ENCODE data around the gene OR5H1.
"Not testable (repeated sequence)": the region's sequence is repeated elsewhere in the genome, so short reads cannot be mapped to it uniquely, and the experiment has no call there.

OR5H1 gene

DNA sequence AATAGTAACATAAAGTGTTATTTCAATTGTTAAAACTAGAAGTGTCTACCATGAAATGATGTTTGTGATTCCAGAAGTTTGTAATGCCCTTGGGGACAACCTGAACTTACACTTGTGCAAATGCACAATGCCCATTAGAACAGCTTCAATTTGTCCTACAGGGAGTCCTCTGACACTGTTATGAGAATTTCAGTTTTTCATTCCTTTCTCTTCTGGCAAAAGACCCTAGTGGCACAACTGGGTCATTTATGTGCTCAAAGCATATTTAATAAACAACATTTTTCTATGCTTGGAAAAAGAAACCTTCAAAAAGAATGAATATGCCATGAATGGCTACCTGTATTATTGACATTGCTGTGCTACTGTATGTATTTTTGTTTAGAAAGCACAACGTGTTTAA is at the start of gene OR5H1:
OR5H1 (plus strand) TSS at position 301 of the 400 bp plus-strand sequence. CDS start 1,977 bp downstream, outside the sequence.
- DNase-seq, result no peak

DNA sequence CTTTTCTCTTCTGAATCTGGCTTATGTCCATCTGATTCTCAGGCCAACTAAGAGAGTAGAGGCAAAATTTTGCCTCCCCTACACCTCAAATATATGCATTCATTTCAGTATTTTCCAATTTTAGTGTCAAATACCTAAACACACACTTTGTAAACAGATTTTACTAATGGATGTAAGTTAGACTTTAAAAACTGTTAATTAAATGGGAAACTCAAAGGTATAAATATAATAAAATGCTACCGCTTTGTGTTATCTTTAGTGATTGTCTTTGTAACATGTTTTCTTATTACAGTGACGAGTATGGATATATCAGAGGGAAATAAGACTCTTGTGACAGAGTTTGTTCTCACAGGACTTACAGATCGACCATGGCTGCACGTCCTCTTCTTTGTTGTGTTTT is 43.6 kb upstream of the OR5H1 start, which contains the start of gene OR5AC2:
OR5AC2 (plus strand) TSS at position 301 of the 400 bp plus-strand sequence; CDS start at position 301, 0 bp downstream.
- no peak for DNase-seq

DNA sequence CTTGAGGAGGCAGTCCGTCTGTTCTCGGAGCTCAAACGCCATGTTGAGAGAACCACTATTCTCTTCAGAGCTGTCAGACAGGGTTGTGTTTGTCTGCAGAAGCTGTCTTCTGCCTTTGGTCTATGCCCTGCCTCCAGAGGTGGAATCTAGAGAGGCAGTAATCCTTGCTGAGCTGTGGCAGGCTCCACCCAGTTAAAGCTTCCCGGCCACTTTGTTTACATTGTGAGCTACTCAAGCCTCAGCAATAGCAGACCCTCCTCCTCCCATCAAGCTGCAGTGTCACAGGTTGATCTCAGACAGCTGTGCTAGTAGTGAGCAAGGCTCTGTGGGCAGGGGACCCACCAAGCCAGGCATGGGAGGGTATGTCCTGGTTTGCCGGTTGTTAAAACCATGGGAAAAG is 34.6 kb upstream of the OR5H1 start:
- no peak for DNase-seq

DNA sequence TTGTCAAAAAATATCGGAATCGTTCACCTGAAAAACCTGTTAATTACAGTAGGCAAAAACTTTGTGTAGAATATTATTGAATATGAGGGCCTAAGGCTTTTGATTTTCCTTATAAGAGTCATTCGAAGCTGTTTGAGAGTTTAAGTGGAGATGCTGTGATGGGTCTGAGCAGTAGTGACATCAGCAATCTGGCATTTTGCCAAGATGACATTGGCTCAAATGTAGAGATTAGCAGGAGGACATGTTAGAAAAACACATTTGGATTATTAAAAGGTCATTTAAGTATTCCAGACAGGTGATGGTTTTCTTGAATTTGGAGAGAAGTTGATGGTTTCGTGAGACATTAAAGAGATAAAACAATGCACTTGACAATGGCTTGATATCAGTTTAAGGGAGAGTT is 30.7 kb upstream of the OR5H1 start:
- no peak for DNase-seq

DNA sequence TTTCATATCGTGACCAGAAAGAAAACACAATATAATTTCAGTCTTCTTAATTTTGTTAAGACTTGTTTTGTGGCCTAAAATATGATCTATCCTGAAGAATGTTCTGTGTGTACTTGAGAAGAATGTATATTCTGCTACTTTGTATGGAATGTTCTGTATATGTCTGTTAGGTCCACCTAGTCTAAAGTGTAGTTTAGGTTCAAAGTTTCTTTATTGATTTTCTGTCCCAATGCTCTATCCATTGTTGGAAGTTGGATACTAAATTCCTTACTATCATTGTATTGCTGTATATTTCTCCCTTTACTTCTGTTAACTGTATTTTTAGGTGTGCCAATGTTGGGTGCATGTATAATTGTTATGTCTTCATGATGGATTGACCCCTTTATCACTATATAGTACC is 22.4 kb upstream of the OR5H1 start:
- DNase-seq, result no peak

DNA sequence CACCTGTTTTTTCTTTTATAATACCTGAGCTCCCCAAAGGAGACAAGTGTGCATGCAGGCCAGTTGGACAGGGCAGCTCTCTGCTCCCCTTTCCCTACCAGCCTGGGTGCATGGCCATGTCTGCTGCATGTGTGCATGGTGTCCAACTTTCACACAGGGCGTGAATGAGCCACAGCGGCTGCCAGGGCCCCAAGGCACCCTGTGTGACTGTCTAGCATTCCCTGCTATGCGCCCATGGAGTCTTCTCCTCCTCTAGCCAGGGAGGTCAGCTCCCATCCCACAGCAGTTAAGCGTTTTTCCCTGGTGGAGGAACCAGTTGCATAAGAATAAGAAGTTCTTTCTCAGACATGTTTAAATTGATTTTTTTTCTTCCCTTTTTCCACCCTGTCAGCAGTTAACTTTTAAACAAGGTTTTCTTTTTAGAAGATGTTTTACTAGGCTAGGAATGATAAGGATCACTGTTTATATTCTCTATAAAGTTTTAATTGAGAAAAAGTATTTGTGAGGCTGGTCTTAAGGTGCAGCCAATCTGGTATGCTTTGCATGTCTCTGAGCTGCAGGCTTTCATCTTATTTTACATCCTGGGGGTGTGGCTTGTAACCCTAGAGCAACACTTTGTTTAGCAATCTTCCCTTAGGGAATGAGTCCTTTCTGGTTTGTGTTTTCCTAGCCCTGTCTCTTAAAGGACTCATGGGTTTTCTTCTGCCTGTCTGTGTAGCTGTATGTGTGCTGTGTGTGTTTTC is 20.5 kb upstream of the OR5H1 start:
- no peak for DNase-seq

DNA sequence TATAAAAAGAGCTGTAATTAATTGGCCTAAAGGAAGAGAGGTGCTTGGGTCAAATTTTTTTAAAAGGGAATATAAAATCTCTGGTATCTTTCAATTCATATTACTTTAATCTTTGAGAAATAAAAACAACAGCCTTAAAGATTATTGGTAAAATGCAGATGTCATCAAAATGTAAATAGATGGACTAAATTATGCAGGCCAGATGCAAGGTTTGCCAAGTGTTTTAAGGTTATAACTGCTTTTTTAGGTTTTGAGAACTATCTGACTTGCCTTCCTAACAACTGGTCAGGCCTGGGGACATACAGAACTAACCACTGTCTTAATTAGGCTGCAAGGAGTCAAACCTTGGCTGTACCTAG is 20.0 kb upstream of the OR5H1 start:
- DNase-seq, result no peak

DNA sequence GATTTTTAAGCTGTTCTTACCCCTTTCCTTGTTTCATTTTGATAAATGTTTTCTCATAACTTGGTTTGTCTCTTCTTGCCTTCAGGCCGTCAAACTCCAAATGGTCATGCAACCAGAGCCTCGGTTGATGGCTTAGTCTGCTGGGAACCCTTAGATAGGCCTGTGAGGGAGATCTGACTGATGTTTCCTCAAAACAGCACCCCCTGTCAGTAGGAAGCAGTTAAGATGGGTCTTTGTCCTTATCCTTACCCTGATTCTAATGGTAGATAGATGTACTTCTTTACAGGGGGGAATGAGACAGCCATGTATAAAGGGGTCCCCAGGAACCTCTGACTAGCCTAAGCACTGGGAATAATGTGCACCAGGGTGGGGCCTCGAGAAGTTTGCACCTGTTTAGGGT is 16.3 kb upstream of the OR5H1 start:
- no peak for DNase-seq

DNA sequence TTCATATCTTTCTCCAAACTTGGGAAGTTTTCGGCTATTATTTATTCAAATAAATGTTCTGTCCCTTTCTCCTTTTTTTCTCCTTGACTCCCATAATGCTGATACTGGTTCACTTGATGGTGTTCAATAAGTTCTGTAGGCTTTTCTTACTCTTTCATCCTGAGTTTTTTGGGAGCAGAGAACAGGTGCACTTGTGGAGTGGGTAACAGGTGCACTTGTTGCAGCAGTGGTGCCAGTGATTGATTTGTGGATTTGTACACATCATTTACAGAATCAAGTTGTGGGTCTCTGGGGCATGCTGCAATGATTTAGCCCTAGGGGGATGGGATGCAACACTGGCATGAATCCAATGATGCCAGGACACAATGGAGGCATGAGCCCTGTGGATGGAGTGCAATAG is 14.8 kb upstream of the OR5H1 start:
- DNase-seq, result no peak

DNA sequence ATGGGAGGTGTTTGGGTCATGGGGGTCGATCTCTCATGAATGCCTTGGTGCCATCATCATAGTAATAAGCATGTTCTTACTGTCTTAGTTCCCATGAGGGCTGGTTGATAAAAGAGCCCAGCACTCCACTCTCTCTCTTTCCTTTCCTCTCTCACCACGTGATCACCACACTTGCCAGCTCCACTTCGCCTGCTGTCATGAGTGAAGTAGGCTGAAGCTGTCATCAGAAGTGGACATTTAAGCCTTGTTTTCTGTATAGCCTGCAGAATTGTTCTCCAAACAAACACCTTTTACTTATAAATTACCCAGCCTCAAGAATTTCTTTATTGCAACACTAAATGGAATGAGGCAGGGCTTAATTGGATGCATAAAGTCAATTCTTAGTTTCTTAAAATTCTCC is 6.1 kb downstream of the OR5H1 start:
- DNase-seq, result no peak

DNA sequence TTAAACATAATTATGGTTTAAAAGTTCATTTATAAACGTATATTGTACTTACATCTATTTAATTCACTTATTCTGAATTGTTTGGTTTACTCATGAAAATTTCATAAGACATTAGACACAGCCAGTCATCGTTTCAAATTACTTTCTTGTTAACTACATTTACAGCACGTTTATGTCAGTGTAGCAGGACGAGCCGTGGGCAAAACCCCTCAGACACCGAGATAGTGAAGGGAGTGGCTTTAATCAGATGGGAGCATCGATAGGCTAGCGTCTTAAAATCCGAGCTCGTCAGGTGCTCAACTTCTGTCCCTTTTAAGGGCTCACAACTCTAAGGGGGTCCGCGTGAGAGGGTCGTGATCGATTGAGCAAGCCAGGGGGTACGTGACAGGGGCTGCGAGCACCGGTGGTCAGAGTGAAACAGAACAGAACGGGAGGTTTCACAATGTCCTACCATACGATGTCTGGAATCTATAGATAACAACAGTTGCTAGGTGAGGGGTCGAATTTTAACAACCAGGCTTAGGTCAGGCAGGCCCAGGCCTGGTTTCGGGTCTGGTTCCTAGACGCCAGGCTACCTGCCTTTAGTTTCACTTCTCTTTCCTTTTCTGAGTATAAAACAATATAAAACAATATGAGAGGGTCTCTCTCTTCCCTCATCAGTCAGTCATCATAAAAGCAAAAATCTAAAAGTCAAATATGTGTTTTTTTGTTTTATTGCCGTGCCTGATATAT is 7.5 kb downstream of the OR5H1 start:
- not testable (repeated sequence) for DNase-seq

DNA sequence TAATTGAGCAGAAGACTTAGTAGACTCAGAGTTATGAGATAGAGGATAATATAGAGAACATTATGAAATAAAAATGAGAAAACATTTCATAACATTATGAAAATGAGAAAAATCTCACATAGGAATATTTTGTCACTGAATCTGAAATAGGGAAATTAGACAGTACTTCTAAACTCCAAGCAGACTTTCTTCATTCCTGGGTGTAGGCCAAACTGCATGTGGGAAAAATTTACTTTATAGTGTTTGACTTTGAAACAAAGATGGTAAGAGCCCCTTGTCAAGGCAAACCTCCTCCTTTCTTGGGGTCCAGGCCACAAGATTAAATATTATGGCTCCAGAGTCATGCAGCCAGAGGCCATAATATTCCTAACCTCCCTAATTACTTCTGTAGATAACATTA is 10.0 kb downstream of the OR5H1 start:
- DNase-seq, result no peak

DNA sequence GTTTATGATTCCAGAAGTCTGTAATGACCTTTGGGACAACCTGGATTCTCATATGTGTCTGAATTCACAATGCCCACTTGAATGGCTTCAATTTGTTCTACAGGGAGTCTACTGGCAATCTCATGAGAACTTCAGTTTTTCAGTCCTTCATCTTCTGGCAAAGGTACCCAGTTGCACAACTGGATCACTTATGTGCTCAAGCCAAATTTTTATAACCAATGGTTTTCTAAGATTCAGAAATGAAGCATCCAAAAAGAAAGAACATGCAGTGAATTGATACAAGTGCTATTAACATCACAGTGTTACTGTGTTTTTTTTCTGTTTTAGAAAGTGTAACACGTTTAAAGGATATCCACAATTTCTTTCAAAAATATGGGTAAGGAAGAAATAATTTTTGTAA is 16.7 kb downstream of the OR5H1 start, which contains the start of gene OR5H14:
OR5H14 (plus strand) TSS at position 301 of the 400 bp plus-strand sequence. CDS start 1,907 bp downstream, outside the sequence.
- DNase-seq, result no peak

DNA sequence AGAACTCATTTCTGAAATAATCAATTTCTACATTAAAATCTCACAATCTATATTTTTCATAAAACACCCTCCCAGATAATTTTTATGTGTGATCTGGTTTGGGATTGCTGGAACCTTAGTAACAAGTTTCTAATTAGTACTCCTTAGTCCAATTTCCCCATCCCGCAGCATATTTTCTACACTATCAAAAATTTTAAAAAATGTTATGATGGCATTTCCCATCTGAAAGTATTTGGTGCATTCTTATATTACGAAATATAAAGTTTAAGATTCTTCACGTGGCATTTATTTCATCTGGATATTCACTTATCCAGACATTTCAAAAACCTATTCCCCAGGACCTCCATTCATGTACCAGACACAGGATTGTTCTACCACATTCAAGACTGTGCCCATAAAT is 18.2 kb downstream of the OR5H1 start:
- DNase-seq, result no peak

DNA sequence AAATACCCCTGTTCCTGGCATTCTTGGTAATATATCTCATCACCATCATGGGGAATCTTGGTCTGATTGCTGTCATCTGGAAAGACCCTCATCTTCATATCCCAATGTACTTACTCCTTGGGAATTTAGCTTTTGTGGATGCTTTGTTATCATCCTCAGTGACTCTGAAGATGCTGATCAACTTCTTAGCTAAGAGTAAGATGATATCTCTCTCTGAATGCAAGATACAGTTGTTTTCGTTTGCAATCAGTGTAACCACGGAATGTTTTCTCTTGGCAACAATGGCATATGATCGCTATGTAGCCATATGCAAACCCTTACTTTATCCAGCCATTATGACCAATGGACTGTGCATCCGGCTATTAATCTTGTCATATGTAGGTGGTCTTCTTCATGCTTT is 18.9 kb downstream of the OR5H1 start:
- DNase-seq, result not testable (repeated sequence)

DNA sequence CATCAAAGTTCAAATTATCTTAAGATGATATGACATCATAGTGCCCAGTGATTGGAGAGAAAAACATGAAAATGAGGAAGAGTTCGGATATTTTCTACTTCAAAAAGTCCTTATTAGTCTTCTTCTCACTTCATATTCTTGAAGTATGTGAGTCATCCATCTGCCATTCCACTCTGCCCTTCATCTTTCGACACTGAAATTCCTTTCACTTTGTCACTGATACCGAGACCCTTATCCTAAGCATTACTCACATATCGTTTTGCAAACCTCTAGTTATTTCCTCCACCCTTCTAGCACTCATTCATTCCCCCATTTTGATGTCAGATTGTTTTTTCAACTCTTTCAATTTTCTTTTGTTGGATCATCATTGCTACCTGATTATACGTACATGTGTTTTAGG is 20.7 kb downstream of the OR5H1 start:
- no peak for DNase-seq

DNA sequence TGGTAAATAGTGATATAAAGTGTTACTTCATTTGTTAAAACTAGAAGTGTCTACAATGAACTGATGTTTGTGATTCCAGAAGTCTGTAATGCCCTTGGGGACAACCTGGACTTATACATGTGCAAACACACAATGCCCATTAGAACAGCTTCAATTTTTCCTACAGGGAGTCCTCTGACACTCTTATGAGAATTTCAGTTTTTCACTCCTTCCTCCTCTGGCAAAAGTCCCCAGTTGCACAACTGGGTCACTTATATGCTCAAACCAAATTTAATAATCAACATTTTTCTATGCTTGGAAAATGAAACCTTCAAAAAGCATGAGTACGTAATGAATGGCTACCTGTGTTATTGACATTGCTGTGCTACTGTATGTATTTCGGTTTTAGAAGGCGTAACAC is 35.9 kb downstream of the OR5H1 start, which contains the start of gene OR5H15:
OR5H15 (plus strand) TSS at position 301 of the 400 bp plus-strand sequence. CDS start 2,004 bp downstream, outside the sequence.
- no peak for DNase-seq

DNA sequence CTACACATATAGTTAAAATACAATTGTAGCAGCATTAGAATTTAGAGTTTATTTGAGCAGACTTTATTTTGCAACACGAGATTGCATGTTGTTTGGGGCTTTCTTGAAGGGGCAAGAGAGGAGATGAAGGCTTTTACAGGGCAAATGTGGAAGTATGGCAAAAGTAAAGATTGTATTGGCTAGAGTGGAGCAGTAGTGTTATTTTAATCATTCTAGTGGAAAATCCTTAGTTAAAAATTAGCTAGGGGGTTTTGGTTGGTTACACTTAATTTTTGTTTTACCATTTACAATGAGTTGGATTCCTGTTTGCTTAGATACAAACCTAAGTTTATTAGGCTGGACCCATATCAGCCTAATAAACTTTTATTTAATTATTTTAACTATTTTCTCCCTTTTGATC is 40.5 kb downstream of the OR5H1 start:
- no peak for DNase-seq

DNA sequence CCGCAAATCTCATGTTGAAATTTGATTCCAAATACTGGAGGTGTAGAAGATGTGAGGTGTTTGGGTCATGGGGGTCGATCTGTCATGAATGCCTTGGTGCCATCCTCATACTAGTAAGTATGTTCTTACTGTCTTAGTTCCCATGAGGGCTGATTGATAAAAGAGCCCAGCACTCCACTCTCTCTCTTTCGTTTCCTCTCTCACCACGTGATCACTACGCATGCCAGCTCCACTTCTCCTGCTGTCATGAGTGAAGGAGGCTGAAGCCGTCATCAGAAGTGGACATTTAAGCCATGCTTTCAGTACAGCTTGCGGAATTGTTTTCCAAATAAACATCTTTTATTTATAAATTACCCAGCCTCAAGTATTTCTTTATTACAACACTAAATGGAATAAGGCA is 42.1 kb downstream of the OR5H1 start:
- no peak for DNase-seq

DNA sequence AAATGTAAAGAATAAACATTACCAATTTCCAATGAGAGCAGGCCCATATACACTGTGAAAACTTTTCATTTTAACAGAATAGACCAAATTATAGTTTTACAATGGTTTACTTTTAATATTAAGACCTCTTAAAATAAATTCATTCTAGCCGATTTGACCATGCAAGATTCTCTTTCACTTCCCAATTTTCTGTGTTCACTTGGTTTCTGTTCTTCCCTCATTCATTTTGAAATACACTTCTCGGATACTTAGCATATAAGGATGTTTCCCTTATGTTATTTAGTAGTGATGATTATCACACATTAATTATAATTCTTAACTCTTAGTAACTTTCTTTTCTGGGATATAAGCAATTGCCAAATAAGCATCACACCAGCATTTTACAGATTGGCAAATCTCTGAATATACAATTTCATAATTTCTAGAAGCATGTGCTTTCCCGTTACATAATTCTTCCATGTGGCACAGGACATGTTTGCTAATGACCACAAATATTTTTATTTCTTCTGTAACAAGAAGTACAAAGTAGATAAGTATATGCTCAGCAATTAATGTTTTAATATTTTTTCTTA is 49.9 kb downstream of the OR5H1 start:
- no peak for DNase-seq

DNA sequence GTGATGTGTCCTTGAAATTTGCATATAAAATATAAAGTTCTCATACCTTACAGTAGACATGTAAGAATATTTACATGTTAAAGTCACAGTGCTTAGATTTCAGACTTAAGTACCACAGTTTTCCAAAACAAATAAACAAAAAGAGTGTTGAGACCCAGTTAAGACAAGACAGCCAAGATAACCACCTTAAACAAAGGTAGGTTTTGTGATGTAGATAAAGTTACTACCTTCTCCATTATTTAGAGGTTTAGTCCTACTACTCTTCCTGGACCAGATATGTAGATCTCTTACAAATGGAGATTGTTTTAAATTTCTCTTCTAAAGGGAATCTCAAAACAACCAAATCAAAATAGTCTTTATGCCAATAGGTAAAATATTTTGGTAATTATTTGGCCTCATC is 51.7 kb downstream of the OR5H1 start:
- no peak for DNase-seq

DNA sequence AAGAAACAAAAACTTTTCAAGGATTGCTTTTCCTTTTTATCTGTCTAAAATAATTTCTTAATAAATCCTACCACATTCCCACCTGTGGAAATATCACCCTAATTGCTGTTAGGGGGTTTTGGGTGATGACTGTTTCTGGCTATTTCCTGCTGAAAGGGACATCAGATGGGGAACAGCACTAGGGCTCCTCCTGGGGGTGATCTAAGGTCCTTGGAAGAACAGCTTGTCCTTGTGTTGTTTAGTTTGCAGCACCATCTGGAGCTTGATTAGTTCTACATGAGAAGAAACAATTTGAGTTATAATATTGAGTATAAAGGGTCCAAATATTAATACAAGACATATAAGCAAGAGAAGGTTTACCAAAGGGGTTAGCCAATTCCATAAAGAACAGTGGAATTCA is 54.7 kb downstream of the OR5H1 start:
- DNase-seq, result no peak
